GM06990 (cell line): ENCODE measurements around the gene ANKH.

ENCODE experiments used
- DNase-seq: peaks from one replicate; pipeline ENCODE4 v3.0.0-alpha.2; 2011; ENCODE audit not compliant: insufficient read length; ENCODE audit errors: extremely low read depth
- H3K27me3 ChIP-seq: replicated peaks from 2 replicates; pipeline ENCODE4 v1.6.0; 2011; ENCODE audit warnings: low read length; ENCODE audit not compliant: control insufficient read depth, insufficient read depth
- H3K36me3 ChIP-seq: 2 replicates; pipeline ENCODE4 v1.5.1; 2011; ENCODE audit warnings: low read length; ENCODE audit not compliant: control insufficient read depth, insufficient read depth
- H3K4me3 ChIP-seq: replicated peaks from 2 replicates; pipeline ENCODE4 v1.5.1; 2011; ENCODE audit warnings: low read depth, mild to moderate bottlenecking, control low read depth, low read length
- CTCF ChIP-seq: IDR thresholded peaks from 2 replicates; pipeline ENCODE4 v1.5.1; 2011; ENCODE audit warnings: low read length, control low read depth, mild to moderate bottlenecking, inconsistent platforms; ENCODE audit not compliant: insufficient read depth, poor library complexity, severe bottlenecking

ANKH gene

GRCh38 chr5:14902826-14903560 lies 31.4 kb upstream of the ANKH start:
- Histone ChIP-seq H3K27me3 (peaks cover 2% of the 10 kb centered on the region), H3K4me3 (no peak overlapping the region), H3K36me3 (no peaks in the 10 kb centered on the region)
- no peak for DNase-seq
- no peak for TF ChIP-seq CTCF

- no peak for DNase-seq
- Histone ChIP-seq H3K27me3 (peaks cover 2% of the 10 kb centered on the region), H3K36me3 (no peaks in the 10 kb centered on the region), H3K4me3 (no peak overlapping the region)
- no peak for TF ChIP-seq CTCF
Measured at GRCh38 chr5:14901462-14902051, 30.0 kb upstream of the ANKH start.

- Histone ChIP-seq H3K36me3 (no peaks in the 10 kb centered on the region), H3K27me3 (peaks cover 2% of the 10 kb centered on the region), H3K4me3 (no peak overlapping the region)
- TF ChIP-seq CTCF = no peak
- DNase-seq = no peak
Measured at GRCh38 chr5:14900693-14901461, 29.3 kb upstream of the ANKH start.

GRCh38 chr5:14896131-14896530 lies 24.6 kb upstream of the ANKH start:
- Histone ChIP-seq H3K36me3 (no peaks in the 10 kb centered on the region), H3K4me3 (no peak overlapping the region), H3K27me3 (no peaks in the 10 kb centered on the region; the same call in 1 of the 2 replicates)
- no peak for TF ChIP-seq CTCF
- DNase-seq = no peak

GRCh38 chr5:14895301-14895700 lies 23.7 kb upstream of the ANKH start:
- Histone ChIP-seq H3K36me3 (no peaks in the 10 kb centered on the region), H3K27me3 (no peaks in the 10 kb centered on the region; the same call in 1 of the 2 replicates), H3K4me3 (no peak overlapping the region)
- DNase-seq = no peak
- TF ChIP-seq CTCF = peak; percentile 1
